ENCODE results near the gene MUC21. TPM values are rescaled to one million over a fixed set of nuclear protein-coding genes. Genes with fewer than 3 reads are reported as not detected.
"Not testable (repeated sequence)": the region's sequence is repeated elsewhere in the genome, so short reads cannot be mapped to it uniquely, and the experiment has no call there.

Gene MUC21
- total RNA-seq, 1 experiment from 2014 or later, result not detected

GRCh38 chr6:30998785-30999184 is 15.3 kb downstream of the MUC21 start:
- Histone ChIP-seq H3K27me3 (replicated peaks; ENCODE audit: control insufficient read depth, insufficient read depth, low read length) (no peaks in the 10 kb centered on the region), H3K9me3 (no peaks in the 10 kb centered on the region), H3K4me3 (ENCODE audit: low read depth, low read length) (no peak overlapping the region), H3K4me1 (no peaks in the 10 kb centered on the region), H3K36me3 (ENCODE audit: control insufficient read depth, insufficient read depth, low read length) (no peaks in the 10 kb centered on the region)
- no peaks in the 10 kb centered on the region for H3K4me1 Mint-ChIP-seq (ENCODE audit: low read depth, unreplicated experiment)
- no peak overlapping the region for H3K27ac Mint-ChIP-seq (ENCODE audit: unreplicated experiment)
- peaks cover 10% of the 10 kb centered on the region for H3K9me3 Mint-ChIP-seq (ENCODE audit: unreplicated experiment)
- intact Hi-C loops (cut with micrococcal nuclease; ENCODE audit: unreplicated experiment), result no loop called here
- TF ChIP-seq CTCF (IDR thresholded peaks at IDR 0.05; ENCODE audit: insufficient read depth in 1 of 2, low read depth in 1 of 2, low read length in 1 of 2, severe bottlenecking in 1 of 2, unreplicated experiment in 1 of 2), result no peak
- no peak for DNase-seq
- H3K27me3 Mint-ChIP-seq (ENCODE audit: insufficient read depth, unreplicated experiment), result no peaks in the 10 kb centered on the region
- ChIA-PET CTCF (no interaction called here), POLR2A (interaction anchor here (0.6 kb wide), 1 partner anchor 104 kb away, joined by 3 read pairs; no protein-coding TSS in a partner anchor)
- H3K36me3 Mint-ChIP-seq (ENCODE audit: insufficient read depth, unreplicated experiment), result no peaks in the 10 kb centered on the region
- H3K4me3 Mint-ChIP-seq (ENCODE audit: unreplicated experiment), result no peak overlapping the region
- BruUV-seq (replicated peaks), result no TSS peak

- intact Hi-C loops (cut with micrococcal nuclease; ENCODE audit: unreplicated experiment); DNase-seq; H3K9me3 ChIP-seq; H3K9me3 Mint-ChIP-seq (ENCODE audit: unreplicated experiment); H3K36me3 Mint-ChIP-seq (ENCODE audit: insufficient read depth, unreplicated experiment); H3K4me1 ChIP-seq; H3K4me3 ChIP-seq (ENCODE audit: low read depth, low read length); H3K4me3 Mint-ChIP-seq (ENCODE audit: unreplicated experiment); H3K27me3 Mint-ChIP-seq (ENCODE audit: insufficient read depth, unreplicated experiment); H3K27ac Mint-ChIP-seq (ENCODE audit: unreplicated experiment); BruUV-seq (replicated peaks); H3K27me3 ChIP-seq (replicated peaks; ENCODE audit: control insufficient read depth, insufficient read depth, low read length); POLR2A ChIA-PET; H3K36me3 ChIP-seq (ENCODE audit: control insufficient read depth, insufficient read depth, low read length); CTCF ChIA-PET; H3K4me1 Mint-ChIP-seq (ENCODE audit: low read depth, unreplicated experiment): not testable (repeated sequence)
Measured at GRCh38 chr6:31000067-31000860, 16.7 kb downstream of the MUC21 start.

- Histone ChIP-seq H3K4me1 (no peaks in the 10 kb centered on the region), H3K36me3 (ENCODE audit: control insufficient read depth, insufficient read depth, low read length) (no peaks in the 10 kb centered on the region), H3K9me3 (no peaks in the 10 kb centered on the region), H3K27me3 (replicated peaks; ENCODE audit: control insufficient read depth, insufficient read depth, low read length) (no peaks in the 10 kb centered on the region), H3K4me3 (ENCODE audit: low read depth, low read length) (no peak overlapping the region)
- no TSS peak for BruUV-seq (replicated peaks)
- ChIA-PET POLR2A (no interaction called here), CTCF (no interaction called here)
- Mint-ChIP-seq H3K9me3 (ENCODE audit: unreplicated experiment) (peaks cover 10% of the 10 kb centered on the region), H3K36me3 (ENCODE audit: insufficient read depth, unreplicated experiment) (no peaks in the 10 kb centered on the region), H3K4me3 (ENCODE audit: unreplicated experiment) (no peak overlapping the region), H3K27me3 (ENCODE audit: insufficient read depth, unreplicated experiment) (no peaks in the 10 kb centered on the region), H3K27ac (ENCODE audit: unreplicated experiment) (no peak overlapping the region), H3K4me1 (ENCODE audit: low read depth, unreplicated experiment) (no peaks in the 10 kb centered on the region)
- no peak for TF ChIP-seq CTCF (IDR thresholded peaks at IDR 0.05; ENCODE audit: insufficient read depth in 1 of 2, low read depth in 1 of 2, low read length in 1 of 2, severe bottlenecking in 1 of 2, unreplicated experiment in 1 of 2)
- intact Hi-C loops (cut with micrococcal nuclease; ENCODE audit: unreplicated experiment), result no loop called here
- DNase-seq, result no peak
Measured at GRCh38 chr6:31001281-31001888, 17.9 kb downstream of the MUC21 start.

Measured in Caco-2 (cell line).